ENCODE data around the gene IL1R2.

DNA sequence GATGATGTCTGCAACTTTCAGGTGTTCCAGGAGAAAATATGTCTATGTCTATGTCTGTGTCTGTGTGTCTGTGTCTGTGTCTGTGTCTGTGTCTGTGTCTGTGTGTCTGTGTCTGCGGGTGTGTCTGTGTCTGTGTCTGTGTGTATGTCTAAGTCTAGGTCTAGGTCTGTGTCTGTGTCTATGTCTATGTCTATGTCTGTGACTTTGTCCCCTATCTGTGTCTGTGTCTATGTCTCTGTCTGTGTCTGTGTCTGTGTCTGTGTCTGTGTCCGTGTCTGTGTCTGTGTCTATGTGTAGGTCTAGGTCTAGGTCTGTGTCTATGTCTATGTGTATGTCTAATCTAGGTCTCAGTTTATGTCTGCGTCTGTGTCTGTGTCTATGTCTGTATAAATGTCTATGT, 10.5 kb downstream of the IL1R2 start:
- TF ChIP-seq POLR2AphosphoS5 (IDR thresholded peaks at IDR 0.05; ENCODE audit: low read depth, low read length) (no peak), POLR2A (IDR thresholded peaks at IDR 0.05; ENCODE audit: low read depth, low read length) (no peak), TAF1 (IDR thresholded peaks at IDR 0.05; ENCODE audit: borderline replicate concordance, low read depth, low read length) (no peak)

Data from GM12892 (cell line).